Measurements from ENCODE around the gene HTR2A.
A peak's percentile ranks its signal among the peaks of the same experiment; 100 is the strongest.

Gene HTR2A

DNA sequence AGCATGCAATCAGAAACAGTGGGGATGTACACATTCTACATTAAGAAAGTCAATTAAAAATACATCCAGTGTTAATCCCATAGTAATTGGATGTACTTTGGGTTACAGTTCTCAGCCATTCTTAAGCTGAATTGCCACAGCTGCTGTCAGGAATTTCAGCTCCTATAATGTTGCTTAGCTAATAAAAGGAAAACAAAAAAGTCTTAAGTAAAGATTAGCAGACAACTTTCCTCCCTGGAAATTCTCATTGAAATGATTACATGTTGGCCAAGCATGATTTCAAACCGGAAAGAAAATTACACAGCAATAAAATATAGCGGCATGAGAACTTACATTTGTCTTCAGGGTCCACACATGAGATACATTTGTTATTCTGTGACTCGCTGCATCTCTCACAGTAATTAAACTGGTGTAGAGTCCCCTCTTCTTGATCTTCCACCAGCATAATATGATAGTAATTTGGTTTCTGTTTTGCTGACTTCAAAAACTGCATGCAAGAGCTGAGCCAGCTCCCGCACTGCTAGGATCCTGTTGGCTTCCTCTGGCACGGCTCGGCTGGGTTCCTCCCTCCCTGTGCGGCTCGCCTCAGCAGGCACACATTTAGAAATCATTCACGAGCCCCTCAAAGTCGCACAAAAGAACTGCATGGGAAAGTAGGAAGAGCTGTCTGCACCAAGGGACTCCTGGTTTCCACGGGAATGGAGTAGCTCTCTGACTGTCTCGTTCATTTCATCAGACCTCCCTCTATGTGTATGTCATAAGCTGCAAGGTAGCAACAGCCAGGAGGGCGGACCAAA, at the start of gene HTR2A:
Gene HTR2A (minus strand): TSS at position 713 of the 797 bp plus-strand sequence. CDS start 1,147 bp downstream, outside the sequence.
- peak; percentile 48 for DNase-seq (ENCODE audit: low spot score)

DNA sequence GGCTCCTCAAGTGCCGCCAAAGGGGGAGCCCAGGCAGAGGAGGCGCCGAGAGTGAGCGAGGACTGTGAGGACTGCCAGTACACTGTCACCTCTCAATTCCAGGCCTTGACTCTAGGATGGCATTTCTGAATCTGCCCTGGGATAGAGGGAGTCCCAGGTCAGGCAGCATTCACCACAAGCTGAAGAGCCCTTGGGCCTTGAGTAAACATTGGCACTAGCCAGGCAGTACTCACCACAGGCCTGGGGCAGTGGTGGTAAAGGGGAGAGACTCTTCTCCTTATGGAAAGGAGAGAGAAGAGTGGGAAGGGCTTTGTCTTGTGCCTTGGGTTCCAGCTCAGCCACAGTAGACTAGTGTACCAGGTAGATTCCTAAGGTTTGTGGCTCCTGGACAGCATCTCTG, 39.7 kb upstream of the HTR2A start:
- no peak for DNase-seq (ENCODE audit: low spot score)

DNA sequence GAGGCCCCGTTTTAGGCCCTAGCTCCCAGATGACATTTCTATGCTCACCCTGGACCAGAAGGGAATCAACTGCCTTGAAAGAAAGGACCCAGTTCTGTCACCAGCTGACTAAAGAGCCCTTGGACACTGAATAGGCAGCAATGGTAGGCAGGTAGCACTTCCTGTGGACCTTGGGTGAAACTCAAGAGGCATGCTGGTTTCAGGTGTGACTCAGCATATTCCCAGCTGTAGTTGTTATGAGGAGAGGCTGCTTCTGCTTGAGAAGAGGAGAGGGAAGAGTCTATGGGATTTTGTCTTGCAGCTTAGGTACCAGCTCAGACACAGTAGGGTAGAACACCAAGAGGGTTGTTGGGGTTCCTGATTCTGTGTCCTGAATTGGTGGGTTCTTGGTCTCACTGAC, 37.9 kb upstream of the HTR2A start:
- no peak for DNase-seq (ENCODE audit: low spot score)

DNA sequence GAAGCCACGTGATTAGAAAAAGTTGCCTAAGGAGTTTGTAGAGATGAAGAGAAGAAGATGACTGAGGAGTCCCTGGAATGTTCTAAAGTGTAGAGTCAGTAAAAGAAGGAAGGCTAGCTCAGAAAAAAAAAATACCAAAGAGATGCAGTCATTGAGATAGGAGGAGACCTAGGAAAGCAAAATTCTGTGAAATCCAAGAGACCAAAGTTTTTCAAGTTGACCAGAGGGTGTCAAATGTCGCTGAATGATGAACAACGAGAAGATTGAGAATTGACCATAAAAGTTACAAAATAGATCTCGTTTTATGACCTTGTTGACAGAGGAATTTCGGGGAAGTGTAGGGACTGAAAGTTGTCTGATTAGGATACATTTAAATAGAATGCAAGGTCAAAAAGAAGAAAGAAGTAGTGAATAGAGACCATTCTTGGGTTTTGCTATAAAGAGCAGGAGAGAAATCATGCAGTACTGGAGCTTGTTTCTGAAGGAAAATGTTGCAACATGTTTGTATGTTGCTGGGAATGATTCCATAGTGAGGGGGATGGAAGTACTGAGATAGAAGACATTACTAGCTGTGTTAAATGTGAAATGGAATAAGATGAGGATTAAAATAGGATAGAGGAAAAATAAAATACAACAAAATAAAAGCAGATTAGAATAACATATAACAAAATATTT, 30.2 kb upstream of the HTR2A start:
- DNase-seq (ENCODE audit: low spot score) = peak; percentile 63

DNA sequence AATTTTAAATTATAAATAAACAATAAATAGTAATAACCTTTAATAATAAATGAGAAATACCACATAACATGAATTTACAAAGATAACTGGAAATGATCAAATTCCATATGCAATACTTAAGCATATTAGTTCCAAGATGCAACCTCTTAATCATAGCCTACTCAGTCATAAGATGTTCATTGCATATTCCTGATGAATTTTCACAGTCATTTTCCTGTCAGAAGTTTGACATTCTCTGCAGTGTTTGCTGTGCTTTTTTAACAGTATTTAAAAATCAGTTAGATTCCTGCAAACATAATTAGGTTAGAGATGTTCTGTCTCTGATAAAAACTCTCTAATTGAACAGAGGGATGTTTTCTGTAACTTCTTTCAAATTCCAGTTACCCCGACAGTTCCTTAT, 28.6 kb upstream of the HTR2A start:
- no peak for DNase-seq (ENCODE audit: low spot score)

DNA sequence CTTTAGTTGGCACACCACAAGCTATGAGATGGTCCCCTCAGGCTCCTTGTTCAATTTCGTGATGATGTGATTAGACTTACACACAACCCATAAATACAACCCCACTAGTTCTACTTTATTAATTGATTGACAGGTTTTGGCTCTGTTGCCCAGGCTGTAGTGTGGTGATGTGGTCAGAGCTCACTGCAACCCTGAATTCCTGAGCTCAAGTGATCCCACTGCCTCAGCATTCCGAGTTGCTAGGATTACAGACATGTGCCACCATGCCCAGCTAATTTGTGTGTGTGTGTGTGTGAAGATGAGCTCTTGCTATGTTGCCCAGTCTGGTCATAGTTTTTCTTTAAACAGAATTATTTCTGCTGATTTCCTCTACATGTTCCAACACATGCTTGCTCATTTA, 17.5 kb upstream of the HTR2A start:
- no peak for DNase-seq (ENCODE audit: low spot score)

DNA sequence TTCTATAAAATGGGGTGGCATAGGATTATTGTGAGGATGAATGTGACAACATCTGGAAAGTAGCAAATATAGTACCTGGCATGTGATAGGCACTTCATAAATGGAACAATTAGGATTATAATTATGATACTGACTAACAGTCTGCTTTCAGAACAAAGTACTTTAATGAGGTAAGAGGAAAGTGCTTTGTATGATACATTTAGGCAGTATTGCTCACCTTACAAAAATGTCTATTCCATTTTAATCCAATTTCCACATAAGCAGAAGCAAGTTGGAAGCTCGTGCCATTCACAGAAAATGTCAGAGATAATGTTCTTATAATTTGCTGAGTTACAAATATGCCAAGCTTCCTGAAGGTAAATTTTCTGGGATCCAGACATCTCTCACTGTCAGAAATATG, 16.9 kb upstream of the HTR2A start:
- DNase-seq (ENCODE audit: low spot score) = no peak

DNA sequence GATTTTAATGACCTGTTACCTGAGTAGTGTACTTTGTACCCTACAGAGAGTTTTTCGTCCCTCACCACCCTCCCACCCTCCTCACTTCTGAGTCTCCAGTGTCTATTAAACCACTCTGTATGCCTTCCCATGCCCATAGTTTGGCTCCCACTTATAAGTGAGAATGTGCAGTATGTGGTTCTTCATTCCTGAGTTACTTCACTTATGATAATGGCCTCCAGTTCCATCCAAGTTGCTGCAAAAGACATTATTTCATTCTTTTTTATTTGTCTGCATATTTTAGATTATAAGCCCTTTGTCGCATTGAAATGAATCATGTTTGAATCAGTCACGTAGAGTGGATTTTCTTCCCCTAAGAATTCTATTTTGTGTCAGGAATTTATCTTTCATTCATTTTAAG, 12.2 kb upstream of the HTR2A start:
- DNase-seq (ENCODE audit: low spot score) = no peak

DNA sequence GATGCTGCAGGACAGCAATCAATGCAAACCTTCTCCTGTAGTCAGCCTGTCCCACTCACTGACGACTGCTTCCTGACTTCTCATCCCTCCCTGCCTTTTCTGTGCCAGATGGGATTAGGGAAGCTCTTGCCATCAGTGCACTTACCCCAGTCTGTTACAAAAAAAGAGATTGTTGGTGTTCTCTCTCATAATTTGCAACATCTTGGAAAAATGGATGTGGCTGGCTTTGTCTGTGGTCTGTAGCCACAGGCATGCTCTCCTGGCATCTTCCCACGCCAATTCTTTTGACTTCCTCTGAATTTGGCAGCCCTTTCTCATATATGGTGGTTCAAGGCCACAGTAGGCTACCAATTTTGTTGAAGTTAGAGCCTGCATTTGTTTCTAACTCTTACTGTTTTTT, 11.6 kb upstream of the HTR2A start:
- peak; percentile 73 for DNase-seq (ENCODE audit: low spot score)

DNA sequence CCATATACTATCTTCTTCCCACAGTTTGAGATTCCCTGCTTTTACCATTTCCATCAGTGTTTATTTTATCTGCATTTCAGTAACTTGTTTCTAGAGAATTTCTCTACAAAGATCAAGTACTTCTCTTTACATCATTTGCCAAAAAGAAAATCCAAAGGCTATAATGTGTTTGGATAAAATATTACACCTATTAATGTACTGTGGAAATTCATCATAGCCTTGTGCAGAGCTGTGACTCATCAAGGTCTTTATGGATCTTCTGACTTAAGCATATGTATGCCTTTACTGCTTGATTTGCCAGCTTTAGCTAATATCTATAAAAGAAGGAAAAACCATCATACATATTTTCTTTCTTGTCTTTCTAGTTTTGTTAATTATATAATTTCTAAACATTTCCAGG, 9.6 kb upstream of the HTR2A start:
- no peak for DNase-seq (ENCODE audit: low spot score)

DNA sequence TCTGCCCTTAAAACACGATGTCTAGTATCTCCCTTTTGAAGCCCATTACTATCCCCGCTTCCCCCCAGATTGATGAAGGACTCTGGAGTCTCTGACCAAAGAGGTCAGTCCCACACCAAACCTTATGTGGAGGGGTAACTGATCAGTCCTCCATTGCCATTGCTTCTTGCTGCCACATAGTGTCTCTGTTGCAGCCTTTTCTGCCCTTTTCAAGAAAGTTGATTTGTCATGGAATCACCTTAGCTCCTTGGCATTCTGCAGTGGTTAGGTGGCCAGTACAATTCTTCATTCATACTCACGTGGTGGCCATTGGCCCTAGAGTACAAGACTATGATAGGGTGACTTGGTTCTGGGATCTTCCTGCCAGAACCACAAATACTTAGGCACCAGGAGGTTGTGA, 8.4 kb upstream of the HTR2A start:
- DNase-seq (ENCODE audit: low spot score) = no peak

DNA sequence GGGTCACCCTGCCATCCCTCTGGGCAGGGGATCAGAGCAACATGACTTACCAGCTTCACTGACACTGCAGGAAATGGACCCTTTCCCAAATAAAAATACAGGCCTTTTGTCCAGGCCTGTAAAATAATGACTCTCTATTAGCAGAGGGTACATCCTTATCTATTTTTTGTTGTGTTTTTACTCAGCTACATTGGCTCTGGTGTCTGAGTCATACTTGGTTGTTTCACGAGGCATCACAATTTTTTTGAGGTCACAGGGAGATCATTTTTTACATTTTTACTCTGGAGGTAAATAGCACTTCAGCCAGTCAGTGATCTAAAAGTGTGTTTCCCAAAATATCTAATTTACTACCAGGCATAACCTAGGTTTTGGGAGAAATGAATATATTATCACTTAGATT, 6.9 kb upstream of the HTR2A start:
- peak; percentile 39 for DNase-seq (ENCODE audit: low spot score)

DNA sequence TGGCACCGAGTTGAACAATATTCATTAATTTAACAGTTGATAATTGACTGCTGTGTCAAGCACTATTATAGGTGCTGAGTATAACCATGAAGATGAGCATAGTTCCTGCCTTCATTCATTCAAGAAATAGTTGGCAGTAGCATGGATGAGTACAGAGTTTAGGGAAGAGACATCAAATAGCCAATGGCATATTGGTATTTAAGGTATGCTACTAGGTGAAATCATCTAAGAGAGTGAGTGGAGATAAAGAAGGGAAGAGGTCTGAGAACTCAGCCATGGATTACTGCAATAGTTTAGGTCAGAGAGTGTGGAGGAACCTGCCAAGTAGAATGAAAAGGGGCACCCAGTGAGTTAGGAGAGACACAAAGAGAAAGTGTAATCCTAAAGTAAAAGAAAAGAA, 4.9 kb upstream of the HTR2A start:
- no peak for DNase-seq (ENCODE audit: low spot score)

DNA sequence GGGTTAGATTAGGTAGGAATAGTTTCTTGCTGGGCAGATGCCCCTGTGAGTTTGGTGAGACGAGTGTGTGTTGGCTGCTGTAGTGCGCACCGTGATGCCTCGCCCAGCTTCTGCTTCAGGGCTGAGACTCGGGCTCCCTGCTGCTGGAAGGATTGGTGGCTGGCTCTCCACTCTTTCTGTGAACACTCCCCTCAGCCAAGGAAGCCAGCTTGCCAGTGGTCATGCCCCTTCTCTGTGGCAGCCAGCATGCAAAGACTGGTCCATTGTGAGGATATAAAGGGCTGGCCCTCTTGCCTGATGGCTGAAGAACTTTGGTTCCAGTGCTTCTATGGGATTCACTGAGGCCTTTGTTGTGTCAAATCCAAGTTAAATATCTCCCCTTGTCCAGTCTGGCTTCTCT, 2.9 kb upstream of the HTR2A start:
- DNase-seq (ENCODE audit: low spot score) = no peak

DNA sequence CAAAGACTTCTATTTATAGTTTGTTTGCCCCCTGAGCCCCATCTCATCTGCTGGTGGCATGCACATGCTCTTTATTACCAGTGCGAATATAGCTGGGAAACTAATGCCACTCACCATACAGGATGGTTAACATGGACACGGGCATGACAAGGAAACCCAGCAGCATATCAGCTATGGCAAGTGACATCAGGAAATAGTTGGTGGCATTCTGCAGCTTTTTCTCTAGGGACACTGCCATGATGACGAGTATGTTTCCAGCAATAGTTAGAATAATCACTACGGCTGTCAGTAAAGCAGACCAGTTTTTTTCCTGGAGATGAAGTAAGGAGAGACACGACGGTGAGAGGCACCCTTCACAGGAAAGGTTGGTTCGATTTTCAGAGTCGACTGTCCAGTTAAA, 1.5 kb downstream of the HTR2A start:
- DNase-seq (ENCODE audit: low spot score) = no peak

DNA sequence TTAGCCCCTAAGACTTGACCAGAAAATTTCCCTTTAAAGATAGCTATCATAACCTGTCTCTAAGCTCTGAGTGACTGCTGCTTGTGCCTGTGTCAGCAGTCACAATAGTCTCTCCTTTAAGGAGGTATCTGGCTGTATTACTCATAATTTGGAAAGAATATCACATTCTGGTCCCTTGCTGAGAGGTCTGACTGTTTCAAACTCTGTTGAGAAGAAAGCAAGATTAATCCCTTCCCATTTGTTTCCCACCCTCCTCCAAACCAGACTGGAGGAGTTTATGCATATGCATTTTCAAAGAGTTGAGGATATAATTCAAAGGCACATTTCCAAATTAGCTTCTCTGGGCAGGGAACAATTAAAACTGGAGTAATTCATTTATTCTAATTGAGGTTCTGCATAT, 2.3 kb downstream of the HTR2A start:
- DNase-seq (ENCODE audit: low spot score) = no peak

DNA sequence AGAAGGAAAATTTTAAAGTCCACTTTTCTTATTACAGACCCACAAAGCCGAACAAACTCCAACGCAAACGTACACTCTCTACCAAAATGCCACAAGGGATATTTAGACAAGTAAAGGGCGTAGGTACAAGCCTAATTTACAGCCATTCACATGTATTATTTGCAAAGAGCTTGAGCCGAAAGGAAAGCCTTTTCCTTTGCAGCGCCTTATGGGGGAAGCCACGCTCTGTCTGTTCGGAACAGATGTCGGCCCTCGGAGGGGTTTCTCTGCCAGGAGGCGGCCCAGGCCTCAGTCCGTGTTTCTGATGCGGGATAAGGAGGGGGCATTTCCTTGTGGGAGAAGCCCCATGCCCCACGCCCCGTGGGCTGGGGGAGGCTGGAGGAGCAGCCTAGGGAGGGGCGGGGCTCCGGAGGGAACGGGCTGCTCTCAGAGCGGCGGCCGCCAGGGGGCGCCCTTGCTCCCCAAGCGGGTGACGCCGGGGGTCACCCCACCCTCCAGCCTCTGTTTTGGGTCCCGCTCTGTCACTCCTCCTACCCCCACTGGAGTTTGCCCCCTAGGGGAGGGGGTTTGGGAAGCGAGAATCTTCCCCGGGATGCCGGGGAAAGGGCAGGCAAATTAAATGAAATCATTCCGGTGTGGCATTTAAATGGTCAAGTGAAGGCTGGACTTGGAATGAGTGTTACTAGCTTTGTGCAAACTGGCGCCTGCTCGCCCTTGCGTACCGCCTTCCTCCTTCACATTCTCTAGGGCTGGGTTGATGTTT, 2.9 kb downstream of the HTR2A start:
- peak; percentile 94 for DNase-seq (ENCODE audit: low spot score)

DNA sequence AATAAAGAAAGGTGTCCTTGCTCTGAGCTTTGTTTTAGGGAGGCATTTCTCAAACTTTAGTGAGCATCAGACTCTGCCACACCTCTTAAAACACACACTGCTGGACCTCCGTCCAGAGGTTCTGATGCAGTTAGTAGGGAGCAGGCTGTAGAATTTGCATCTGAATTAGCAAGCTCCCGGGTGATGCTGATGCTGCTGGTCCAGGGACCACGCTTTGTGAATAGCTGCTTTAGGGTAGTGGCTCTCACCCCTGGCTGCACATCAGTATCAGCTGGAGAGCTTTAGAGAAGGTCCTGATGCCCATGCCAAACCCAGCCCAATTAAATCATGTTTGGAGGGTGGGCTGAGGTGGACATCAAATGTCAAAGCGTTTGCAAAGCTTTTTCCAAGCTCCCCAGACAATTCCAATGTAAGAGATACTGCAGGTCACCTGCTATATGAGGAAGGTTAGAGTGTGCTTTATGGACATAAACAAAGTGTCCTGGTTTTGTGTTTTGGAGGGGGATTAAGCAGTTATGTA, 3.6 kb downstream of the HTR2A start:
- DNase-seq (ENCODE audit: low spot score) = no peak

DNA sequence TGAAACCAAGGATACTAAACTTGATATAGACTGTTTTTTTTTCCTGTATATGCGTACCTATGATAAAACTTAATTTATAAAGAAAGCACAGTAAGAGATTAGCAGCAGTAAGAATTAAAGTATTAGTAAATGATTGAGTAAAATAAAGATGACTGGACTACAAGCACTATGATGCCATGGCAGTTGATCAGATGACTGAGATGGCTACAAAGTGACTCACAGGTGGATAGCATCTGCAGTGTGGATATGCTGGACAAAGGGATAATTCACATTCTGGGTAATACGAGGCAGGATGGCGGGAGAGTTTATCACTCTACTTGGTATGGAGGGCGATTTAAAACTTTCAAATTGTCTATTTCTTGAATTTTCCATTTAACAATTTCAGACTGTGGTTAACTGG, 11.8 kb downstream of the HTR2A start:
- no peak for DNase-seq (ENCODE audit: low spot score)

DNA sequence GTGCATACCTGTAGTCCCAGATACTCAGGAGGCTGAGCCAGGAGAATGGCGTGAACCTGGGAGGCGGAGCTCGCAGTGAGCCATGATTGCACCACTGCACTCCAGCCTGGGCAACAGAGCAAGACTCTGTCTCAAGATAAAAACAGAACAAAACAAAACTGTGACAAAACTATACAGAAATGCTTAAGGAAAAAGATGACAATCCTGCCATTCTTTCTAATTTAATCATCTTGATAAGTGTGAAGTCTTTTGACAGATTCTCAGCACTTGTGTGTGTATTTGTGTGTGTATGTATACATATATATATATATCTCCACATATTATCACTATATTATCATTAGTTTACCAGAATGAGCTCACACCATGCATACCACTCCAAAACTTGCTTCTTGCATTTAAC, 12.3 kb downstream of the HTR2A start:
- DNase-seq (ENCODE audit: low spot score) = no peak

DNA sequence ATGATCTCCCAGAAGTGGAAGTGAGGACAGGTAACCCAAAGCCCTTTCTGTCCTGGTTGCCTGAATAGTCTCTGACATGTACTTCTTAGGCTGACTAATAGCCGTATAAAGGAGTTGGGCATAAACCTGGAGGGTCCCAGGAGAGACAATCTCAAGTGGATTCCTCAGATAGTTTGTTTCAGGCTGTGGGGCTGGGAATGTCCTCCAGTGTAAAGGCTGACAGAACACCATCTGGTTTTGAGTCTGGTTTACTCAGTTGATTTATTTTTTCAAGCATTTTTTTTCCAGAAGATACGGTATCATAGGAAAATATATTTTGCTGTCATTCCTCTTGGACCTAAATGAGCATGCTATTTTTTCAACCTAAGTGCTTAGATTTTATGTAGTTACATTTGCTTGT, 15.2 kb downstream of the HTR2A start:
- no peak for DNase-seq (ENCODE audit: low spot score)

DNA sequence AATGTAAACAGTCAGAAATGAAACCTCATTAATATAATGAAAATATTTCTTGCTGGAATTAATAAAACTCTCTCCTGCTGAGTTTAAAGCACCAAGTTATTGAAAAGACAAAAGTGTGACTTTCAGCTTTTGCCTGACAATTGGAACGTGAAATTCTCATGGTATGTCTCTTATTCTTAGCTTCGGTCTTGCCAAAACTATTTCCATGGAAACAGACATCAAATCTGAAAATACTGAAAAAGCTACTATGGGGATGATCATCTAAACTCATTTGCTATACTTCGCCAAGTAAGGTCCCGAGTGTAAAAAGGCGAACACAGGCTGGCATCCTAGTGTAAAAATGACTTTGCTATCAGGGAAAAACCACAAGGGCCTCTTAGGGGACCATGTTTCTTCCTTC, 22.8 kb downstream of the HTR2A start:
- DNase-seq (ENCODE audit: low spot score) = no peak

DNA sequence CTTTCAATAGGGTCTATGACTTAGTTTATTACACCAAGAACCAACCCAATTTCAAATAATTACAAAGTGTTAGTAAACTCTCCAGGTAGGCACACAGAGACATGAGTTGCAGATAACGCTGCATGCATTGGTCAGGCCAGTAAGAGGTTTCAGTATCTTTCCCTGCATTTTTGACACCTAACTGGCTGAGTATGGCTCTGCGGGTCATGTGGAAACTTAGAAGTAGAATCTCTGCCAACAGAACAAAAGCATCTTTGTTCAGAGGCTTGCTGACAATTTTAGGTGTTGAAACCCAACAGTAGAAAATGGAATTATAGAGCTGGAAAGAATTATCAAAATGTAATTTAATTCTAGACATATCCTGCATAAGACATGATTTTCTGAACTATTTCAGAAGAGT, 25.3 kb downstream of the HTR2A start:
- DNase-seq (ENCODE audit: low spot score) = no peak

Measured in GM03348 (cell line).